Stimulated activated CD8-positive, alpha-beta memory T cell treated with anti-CD3 and anti-CD28 coated beads, Interleukin-2, amount 100 ng/mL, for 1 hour (primary cell): ENCODE measurements around the gene RMDN2.
A peak's percentile ranks its signal among the peaks of the same experiment; 100 is the strongest.

Source experiments
- DNase-seq, 2 donors: peaks; one replicate each; pipeline ENCODE4 v3.0.0-alpha.2; 2020; ENCODE audit warnings: low read depth in 2 of 2

Gene RMDN2, protein sequence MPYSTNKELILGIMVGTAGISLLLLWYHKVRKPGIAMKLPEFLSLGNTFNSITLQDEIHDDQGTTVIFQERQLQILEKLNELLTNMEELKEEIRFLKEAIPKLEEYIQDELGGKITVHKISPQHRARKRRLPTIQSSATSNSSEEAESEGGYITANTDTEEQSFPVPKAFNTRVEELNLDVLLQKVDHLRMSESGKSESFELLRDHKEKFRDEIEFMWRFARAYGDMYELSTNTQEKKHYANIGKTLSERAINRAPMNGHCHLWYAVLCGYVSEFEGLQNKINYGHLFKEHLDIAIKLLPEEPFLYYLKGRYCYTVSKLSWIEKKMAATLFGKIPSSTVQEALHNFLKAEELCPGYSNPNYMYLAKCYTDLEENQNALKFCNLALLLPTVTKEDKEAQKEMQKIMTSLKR

DNA sequence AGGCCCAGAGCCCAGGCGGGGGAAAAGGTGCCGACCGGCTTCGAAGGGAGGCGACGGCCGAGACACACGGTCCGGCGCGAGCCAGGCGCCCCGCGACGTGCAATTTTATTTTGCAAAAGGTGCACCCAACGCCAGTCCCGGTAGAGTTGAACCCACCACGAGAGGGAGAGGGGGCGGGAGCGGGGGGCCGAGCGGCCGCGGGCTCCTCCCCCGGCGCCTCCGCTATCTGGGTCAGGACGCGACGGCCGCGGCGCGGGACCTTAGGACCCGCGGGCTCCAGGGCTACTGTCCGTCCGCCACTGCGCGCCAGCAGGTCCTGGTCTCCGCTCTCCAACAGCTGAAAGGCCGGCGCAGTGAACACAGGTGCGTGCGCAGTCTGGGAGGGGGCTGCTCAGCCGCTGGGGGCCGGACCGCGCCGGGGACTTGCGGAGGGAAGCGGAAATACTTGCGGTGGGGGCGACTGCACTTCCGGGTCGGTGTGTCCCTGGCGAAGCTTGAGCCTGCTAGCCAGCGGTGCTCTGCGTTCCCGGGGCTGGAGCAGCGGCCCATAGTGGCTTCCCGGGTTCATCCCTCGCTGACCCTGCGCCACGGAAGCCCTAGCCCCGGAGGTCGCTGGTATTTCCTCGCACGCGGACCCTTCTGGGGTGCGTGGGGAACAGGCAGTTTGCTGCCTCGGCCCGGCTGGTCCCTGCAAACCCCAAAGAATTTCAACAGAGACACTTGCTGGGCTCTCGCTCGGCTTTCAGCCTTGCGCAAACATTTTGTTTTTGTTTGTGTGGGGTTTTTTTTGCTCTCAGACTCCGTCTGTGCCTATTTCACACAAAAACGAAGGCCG lies at the start of gene RMDN2:
TSS of gene RMDN2 (plus strand) at position 225 of the 835 bp plus-strand sequence. CDS start 3,991 bp downstream, outside the sequence.
- peak; percentile 65 to 66 for DNase-seq

DNA sequence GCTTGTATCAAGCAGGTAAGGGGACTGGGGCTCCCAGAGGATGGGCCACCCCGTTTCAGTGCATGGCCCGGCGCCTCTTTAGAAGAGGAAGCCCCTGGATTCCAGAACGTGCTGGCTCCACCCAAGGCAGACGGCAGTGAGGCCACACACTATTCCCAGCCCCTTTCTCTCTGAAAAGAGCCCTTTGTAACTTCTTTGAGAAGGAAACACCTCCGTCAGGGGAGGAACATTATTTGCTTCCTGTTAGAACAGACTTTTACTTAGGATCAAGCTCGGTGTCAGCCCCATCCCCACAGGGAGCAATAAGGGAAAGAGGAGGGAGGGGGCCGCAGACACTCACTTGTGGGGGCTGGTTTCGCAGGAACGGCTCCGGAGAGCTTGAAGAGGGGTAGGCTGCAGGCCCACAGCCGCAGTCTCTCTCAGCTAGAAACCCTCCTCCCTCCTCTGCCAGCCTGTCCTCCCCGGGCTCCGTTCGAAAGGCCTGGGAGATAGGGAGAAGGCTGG lies 49.6 kb upstream of the RMDN2 start:
- DNase-seq: no peak

DNA sequence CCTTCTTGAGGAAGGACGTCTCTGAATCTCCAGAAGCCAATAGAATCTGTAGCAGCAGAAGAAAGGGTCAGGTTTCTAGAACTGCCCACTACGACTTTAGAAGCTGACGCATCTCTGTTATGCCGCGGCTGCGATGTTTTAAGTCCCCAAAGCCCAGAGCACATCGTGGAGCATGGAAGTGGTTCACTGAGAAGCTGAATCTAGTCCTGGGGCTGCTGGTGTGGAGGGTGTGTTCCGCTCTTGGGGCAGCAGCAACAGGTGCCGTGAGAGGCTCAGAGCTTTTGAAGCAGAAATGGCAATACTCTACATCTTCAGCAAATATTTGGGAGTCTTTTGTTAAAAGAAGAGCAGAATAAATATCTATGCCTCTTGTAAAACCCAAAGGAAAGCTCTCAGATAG lies 48.9 kb upstream of the RMDN2 start:
- DNase-seq: no peak

DNA sequence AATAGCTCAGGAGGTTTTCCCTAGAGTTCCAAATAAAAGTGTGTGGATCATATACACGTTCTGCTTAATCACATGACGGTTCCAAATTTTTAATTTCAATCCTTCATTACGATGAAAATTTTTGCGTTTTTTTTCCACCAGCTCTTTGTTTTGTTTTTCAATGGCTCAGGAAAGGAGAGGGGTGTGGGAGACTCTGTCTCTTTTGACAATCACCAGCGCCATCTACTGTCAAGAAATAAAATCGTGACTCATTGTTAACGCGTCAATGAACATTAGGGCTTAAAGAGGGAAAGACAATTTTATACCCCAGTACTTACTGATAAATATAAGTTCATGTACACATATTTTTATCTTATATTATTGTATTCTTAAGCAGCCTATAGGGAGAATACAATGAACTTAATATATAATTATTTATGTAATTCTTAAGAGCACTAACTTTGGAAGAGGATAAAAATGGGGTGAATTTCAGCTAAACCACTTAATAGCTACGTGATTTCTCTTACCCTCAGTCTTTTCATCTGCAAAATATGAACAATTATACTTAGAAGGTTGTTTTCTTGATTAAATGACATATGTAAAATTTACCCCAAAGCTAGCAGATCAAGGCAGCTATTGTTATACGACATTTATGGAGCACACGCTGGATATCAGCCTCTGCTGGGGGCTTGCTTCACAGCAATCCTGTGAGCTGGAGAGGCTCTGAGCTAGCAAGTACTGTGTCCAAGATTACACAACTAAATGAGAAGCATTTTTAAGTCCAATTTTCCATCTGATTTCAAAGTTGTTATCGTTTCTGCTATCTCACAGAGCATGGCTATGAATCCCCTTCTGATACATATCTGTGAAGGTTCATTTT lies 47.4 kb upstream of the RMDN2 start:
- DNase-seq: no peak

DNA sequence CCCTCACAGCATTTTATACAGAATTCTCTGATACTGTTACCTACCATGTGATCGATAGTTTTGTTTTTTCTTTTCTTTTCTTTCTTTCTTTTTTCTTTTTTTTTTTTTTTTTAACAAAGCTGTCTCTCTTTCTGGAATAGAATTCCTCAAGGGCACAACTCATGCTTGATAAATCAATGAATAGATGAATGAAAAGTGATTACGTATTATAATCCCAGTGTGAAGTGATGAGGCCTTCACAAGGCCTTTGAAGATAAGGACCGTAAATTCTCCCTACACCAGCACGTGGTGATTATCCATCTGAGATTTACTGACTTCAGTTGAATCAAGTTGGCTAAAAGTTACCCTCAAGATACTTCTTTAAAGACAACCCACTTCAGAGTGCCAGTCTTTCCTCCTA lies 46.6 kb upstream of the RMDN2 start:
- DNase-seq: no peak

DNA sequence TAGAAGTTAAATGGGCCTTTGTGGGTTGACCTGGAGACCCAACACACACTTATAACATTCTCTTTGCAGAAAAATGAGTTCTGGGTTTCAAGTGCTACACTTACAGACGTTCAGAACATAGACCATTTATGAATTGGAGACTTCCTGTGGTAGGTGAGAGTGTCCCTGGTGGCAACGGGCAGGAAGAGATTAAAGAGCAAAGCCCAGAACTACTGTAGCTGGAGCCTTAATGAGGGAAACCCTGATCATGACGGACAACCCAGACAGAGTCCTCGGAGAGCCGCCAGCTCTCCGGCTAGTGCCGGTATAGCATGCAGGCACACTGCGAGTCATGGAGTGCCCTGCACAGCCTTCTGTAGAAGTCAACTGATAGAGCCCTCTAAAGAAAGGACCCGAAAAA lies 44.5 kb upstream of the RMDN2 start:
- DNase-seq: no peak

DNA sequence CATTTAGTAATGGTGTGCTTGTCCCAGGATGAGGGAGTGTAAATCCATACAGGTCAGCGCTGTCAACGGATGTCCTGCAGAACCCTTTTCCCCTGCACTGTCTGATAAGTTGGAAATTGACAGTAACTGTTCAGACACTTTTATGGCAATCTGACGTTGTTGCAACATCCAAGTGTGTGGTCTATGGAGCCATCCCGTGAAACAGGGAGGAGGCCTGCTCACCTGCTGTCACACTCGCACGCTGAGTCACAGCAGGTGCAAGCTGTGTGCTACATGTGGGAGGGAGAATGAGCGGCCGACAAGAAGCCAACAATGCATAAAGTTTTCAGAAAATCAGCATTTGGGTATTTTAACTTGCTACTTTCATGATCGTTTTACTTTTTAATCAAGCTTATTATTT lies 43.7 kb upstream of the RMDN2 start:
- no peak for DNase-seq

DNA sequence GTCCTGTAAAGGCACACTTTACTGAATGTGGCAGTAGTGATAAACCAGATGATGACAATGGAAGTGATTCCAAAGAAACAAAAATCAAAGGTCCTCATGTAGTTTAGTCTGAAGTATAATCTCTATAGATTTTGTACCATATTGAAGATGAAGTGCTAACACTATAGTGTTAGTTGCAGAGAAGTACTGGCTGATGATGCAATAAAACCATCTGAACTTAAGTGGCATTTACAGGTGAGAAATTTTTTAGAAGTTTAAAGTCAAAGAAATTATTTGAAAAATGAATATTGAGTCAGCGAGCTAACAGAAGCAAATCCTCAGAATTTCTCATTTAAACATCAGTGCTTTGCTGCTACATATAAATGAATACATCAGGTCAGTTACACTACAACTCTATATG lies 43.1 kb upstream of the RMDN2 start:
- DNase-seq: no peak

DNA sequence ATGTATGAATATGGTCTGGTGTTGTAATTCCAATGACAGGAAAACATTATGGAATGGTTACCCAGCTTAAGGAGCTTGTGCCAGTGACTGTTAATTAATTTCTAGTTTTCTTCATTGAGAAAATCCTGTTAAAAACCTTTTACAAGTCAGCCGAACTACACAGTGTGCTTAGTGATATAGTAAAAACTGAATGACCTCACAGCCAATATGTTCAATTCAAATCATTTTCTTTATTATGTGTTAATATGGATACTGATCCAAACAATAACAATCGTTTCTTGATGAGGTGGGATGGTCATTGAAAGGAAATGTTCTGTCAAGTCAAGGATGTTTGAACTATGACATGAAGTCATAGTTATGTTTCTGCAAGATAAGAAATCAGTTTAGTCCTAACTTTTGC lies 41.6 kb upstream of the RMDN2 start:
- DNase-seq: no peak

DNA sequence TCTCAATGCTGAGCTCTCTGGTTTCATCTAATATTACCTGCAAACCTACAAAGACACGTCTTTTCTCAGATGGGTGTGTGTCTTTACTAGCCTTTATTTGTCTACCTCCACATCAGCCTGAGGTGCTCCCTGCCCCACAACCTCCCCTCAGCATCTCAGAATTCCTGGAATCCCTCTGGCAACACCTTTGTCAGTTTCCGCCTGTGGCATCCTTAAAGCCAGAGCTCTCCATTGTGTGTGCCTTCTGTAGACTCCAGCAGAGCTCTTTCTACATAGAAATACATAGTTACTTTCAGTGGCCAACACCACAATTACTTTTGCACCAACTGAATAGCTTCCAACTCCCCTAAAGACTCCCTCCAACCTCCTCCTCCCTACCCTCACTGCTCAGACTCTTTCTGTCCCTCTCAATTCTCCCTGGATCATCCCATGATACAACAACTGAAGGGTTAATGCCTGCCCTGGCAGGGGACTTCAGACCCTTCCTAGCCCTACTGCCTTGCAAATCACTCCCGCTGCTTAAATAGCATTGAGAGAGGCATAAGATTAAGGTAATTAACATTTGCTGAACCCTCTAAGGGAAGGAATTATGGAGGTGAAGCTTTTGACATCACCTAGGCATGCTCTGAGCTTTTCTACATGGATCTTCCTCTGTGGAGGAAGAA lies 39.6 kb upstream of the RMDN2 start:
- no peak for DNase-seq

DNA sequence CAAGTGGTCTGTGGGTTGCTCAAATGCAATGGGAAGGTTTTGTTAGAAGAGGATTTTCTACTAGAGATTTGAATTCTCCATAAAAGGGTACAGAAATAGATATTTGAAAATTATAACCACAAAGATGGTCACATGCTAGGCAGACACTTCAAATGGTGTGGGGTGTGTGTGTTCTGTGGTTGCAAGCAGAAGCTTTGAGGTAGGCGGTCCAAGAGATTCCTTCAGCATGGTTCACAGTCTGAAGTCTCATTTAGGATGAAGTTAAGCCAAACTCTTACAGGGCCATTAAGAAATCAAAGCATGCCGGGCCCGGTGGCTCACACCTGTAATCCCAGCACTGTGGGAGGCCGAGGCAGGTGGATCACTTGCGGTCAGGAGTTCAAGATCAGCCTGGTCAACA lies 38.3 kb upstream of the RMDN2 start:
- DNase-seq: no peak

DNA sequence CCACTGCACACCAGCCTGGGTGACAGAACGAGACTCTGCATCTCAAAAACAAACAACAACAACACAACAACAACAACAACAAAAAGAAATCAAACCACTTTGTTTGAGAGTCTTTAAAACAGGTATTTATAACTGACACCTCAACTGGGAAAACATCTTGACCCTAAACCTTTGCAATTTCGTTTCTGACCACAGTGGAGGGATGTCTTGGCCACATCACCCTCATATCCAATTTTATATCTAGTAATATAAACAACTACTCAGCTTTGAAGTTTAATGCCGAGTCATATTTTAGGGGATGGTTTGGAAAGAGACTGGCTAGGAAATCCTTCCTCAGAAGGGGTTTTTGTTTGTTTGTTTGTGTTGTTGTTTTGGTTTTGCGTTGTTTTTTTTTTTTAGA lies 37.8 kb upstream of the RMDN2 start:
- no peak for DNase-seq

DNA sequence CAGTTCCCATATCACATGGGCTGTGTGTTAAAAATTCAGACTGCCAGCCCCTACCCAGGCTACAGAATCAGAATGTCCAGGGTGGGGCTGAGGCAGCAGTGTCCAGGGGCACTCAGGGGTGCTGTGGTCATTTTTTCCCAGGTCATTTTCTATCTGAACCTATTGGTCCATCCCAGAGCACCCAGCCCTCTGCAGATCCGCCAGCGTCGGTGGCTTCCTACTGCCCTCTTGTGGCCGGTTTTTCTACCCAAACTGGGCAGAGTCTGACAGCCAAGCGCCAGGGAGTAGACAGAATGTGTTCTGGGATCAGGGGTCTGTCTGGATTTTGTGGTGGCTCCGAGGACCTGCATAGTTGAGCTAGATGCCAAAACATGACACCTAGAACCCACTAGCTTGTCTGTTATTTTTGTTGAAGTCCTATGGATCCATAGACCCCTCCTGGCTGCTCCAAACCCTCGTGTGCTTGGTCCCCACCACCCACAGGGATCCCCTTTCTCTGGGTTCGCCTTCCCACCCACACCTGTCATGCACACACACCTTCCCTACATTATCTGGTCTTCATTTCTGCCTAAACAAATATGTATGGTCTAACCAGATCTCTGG lies 34.1 kb upstream of the RMDN2 start:
- DNase-seq: peak; percentile 24 to 33

DNA sequence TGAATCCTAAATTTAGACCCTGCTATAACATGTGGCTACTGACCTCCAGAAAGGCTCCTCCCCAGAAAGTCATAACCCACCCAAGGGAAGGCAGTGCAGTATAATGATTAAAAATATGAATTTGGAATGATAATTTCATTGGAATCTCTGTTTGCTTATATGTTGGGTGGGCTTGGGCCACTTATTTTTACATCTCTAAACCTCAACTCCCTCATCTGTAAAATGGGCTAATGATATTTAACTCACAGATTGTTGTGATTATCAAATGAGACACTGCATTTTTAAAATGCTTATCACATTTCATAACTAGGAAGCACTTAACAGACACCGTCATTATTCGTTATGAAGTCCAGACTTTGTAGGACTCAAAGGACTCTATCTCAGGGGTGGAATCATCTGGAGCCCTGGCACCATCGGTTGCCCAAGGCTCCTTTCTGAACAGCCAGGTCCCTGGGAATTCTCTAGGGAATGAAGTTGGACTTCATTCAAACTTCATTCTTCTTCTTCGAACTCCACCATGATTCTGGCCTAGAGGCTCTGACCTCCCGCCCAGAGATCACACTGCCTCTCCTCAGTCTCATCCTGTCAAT lies 33.1 kb upstream of the RMDN2 start:
- DNase-seq: no peak

DNA sequence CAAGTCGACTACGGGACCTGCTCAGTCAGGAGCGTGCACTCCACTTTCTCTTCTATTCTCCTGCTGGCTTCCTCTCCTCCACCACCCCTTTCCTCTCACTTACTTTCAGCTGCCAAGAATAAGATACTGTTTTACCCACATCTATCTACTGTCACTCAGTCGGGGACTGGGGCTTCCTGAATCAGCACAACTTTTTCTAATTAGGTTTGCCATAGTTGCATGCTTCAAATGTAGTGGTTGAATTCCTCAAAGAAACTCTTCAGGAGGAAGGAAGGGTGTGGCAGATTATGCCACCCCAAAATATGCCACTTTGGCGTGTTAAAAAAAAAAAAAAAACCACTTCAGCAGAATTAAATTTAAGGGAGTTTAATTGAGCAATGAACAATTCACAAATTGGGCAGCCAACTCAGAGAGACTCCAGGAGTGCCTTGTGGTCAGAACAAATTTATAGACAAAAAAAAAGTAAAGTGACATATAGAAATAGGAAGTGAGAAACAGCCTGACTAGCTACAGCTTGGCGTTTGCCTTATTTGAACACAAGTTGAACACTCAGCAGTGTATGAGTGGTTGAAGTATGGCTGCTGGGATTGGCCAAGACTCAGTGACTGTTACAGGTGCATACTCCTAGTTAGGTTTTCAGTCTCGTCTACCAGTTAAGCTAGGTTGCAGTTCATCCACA lies 32.5 kb upstream of the RMDN2 start:
- no peak for DNase-seq

DNA sequence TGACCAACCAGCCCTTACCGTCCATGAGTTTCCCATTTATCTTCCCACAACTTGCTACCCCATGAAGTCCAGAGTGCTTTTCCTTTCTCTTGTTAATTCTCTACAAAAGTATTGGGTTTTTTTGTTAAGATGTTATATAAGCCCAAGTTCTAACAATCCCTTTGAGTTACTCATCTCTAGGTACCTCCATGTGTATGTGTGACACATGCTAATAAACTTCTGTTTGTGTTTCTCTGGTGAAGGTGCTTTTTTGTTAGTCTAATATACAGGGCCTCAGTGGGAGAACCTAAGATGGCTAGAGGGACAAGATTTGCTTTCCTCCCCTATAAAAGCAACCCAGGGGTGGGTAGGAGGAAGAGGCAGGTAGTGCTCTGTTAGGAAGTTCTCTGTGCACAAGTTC lies 31.8 kb upstream of the RMDN2 start:
- no peak for DNase-seq

DNA sequence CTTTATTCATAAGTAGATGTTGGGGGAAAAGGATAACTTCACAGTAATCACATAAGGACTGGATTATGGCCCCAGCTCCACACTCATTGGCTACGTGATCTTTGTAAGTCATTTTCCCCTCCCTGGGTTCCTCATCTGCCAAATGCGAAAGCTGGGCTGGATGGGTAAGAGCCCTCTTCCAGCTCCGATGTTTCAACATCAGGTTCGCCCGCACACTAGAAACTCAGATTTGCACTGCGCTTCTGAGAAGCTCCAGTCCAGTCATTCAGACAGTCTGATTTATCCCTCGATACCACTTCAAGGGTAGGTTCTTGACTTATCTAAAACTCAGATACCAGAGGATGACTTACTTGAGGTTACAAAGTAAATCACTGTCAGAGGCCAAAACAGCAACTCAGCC lies 31.0 kb upstream of the RMDN2 start:
- DNase-seq: no peak

DNA sequence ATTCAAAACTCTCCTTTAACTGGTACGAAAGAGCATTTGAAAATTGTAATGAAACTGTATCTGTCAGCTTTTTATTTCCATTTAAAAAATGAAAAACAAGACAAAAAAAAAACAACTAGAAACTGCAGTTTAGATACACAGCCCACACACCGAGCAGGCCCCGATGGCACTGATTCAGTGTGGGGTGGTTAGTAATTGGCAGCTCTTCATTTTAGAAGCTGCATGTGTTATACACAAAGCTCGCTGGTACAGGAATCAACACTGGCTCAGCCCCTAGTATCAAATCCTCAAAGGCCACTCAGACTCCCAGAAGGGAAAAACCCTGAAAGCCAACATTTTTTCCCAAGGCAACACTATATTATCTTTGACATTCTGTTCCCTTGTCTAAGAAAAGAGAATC lies 30.5 kb upstream of the RMDN2 start:
- DNase-seq: no peak

DNA sequence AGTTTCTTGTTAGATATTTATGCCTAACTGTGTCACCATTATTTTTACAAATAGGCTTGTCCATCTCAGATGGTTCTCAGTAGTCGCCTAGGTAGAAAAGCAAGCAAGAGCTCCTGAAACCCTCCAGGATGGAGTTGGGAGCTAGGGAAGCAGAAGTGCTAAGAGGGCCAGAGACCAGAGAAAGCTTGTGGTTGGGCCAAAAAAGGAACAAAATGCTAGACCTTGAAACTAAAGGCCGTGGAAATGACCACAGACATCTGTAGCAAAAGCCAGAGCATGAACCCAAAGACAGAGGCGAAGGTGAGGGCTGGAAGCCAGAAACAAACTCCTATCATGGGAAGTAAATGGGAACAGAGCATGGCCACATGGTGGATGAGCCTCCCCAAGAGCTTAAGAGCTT lies 29.9 kb upstream of the RMDN2 start:
- DNase-seq: no peak

DNA sequence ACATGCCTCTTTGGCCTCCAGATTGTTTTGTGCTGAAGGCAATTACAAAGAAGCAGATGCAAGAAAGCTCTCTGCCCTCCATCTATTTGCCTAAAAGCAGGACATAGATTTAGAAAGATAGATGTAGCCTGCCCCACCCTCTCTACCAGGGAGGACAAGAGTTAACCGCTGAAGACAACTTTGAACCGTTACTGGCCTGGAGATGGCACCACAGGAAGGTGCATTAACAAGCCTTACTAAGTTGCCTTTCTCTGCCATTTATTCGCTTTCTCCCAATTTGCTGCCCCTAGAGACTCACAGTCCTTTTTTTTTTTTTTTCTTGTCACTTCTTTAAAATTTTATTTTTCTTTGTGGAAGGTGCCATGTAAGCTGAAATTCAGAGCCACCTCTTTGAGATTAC lies 28.8 kb upstream of the RMDN2 start:
- DNase-seq: no peak
